GM19467 (cell line): ENCODE measurements around the gene SNRNP35.
"Not testable (repeated sequence)": the region's sequence is repeated elsewhere in the genome, so short reads cannot be mapped to it uniquely, and the experiment has no call there.

ENCODE experiments used
- ATAC-seq: cut with Tn5 transposase; IDR thresholded peaks from one replicate; pipeline ENCODE4 v1.9.1; 2021; ENCODE audit warnings: mild to moderate bottlenecking, moderate library complexity; ENCODE audit not compliant: unreplicated experiment

SNRNP35 gene

DNA sequence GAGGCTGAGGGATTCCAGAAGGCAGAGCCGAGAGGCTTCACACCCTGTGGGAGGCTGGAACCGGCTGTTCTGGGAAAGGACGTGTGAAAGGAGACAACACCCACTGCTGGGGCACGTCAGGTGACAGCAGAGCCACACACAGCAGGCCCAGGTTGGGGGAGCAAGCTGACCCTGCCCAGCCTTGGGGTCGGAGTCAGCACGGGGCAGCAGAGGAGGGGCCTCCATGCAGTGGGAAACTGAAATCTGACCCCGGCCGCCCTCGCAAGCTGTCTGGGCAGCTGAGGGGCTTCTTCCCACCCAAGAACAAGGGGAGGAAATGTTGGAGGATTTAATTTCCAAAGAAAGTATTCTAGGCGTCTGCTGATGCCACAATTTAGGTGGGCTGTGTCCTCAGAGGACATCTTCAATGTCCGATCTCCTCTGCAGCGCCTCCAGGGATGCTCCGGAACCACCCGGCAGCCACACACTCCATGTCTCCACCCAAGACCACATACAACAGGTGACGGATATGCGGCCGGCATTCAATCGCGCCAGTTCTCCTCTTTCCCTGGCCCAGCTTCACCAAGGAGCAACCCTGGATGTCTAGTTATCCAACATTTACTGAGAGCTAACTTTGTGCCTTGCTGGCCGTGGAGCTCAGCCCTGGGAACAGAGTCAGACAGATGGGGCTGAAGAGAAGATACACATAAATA, 30.7 kb downstream of the SNRNP35 start:
- no peak for ATAC-seq

GRCh38 chr12:123489580-123489979, 31.6 kb downstream of the SNRNP35 start:
- ATAC-seq, result no peak

- ATAC-seq, result no peak
These were observed 32.1 kb downstream of the SNRNP35 start for GRCh38 chr12:123490089-123490488.

DNA sequence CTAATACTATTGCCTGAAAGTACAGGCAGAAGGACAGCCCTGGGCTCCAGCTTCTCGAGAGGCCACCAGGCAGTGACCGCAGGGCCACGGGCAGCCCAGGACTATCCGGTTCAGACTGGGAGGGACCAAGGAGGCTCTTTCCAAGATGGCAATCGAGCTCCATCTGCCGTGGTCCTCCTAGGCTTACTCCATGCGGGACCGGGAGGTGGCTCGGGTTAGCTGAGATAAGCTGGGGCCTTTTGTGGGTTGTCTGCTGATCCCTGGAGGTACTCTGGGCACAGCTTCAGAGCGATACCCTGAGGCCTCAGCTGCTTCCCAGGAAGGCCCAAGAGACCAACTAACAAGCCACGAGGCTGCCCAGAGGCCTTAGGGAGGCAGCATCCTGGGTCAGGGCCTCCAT, 33.1 kb downstream of the SNRNP35 start:
- ATAC-seq, result no peak

GRCh38 chr12:123491481-123491880, 33.5 kb downstream of the SNRNP35 start:
- ATAC-seq, result no peak

DNA sequence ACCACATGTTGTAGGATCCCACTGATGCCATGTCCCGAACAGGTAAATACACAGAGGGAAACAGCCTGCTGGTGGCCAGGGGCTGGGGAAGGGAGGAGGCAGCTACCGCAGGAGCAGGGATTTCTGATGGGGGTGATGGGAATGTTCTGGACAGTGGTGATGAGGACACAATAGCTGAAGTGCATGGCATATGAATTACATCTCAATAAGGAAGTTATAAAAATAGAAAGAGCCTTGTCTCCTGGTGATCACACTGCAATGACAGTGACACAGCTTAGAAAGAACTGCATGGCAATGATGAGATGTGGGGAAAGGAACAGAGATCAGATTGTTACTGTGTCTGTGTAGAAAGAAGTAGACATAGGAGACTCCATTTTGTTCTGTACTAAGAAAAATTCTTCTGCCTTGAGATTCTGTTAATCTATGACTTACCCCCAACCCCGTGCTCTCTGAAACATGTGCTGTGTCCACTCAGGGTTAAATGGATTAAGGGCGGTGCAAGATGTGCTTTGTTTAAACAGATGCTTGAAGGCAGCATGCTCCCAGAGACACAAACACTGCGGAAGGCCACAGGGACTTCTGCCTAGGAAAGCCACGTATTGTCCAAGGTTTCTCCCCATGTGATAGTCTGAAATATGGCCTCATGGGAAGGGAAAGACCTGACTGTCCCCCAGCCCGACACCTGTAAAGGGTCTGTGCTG, 34.5 kb downstream of the SNRNP35 start:
- ATAC-seq, result not testable (repeated sequence)

GRCh38 chr12:123494124-123494851, 36.3 kb downstream of the SNRNP35 start:
- ATAC-seq, result no peak

GRCh38 chr12:123497065-123497464, 39.1 kb downstream of the SNRNP35 start:
- no peak for ATAC-seq

DNA sequence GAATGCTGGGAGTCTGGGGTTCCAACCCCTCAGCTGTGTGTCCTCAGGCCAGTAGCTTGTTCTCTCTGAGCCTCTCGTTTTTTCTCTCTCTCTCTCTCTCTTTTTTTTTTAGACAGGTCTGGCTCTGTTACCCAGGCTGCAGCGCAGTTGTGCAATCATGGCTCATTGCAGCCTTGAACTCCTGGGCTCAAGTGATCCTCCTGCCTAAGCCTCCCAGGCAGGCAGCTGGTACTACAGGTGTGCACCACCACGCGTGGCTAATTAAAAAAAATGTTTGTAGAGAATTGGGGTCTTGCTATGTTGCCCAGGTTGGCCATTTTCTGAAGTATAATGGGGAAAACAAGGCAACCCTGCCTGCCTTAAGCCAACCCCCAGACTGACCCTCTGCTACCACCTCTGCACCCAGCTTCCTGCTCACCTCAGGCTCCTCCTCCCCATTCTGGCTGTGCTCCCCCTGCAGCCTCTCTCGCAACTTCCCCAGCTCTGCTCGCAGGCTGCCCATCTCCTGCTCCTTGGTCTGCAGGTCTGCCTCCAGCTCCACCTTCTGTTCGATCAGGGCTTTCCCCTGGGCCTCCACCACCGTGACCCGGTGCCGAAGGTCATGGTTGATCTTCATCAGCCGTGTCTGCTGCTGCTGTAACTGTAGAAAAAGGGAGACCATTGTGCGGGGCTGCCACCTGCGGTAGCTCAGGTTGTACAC, 40.3 kb downstream of the SNRNP35 start:
- no peak for ATAC-seq

DNA sequence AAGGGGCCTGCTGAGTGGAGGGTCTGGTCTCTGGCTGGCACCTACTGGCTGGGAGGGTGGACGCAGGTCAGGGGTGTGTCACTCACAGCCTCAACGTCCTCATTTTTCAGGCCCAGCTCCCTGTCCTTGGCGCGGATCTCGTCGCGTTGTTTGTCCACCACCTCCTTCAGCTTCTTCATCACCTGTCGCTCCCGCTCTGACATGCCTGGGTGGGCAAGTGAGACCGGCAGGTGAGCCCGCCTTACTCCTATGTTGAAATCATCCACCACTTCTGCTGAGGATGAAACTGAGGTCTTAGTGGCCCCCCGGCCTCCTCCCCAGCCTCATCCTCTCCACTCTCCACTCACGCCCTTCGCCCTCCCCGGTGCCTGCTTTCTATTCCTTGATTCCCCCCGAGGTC, 41.4 kb downstream of the SNRNP35 start:
- no peak for ATAC-seq

GRCh38 chr12:123502163-123502704, 44.3 kb downstream of the SNRNP35 start:
- no peak for ATAC-seq

- ATAC-seq, result no peak
These were observed 48.3 kb downstream of the SNRNP35 start for GRCh38 chr12:123506059-123506842.

DNA sequence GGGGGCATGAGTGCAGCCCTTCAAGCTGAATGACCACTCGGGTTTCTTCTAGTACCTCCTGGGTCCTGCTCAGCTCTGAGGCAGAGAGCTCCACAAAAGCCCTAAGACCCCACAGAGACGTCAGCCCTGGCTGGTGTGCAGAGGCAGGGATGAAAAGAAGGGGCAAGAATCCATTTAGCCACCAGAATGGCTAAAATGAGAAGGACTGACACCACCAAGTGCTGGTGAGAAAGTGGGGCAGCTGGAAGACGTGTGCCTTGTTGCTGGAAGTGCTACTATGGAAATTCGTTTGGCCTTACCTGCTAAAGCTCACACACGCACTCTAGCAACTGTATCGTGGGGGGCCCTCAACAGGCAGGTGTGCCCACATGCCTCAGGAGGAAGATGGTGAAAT, 48.9 kb downstream of the SNRNP35 start:
- no peak for ATAC-seq

- no peak for ATAC-seq
These were observed 55.1 kb downstream of the SNRNP35 start for GRCh38 chr12:123512838-123513665.

- ATAC-seq, result no peak
These were observed 55.9 kb downstream of the SNRNP35 start for GRCh38 chr12:123513805-123514204.

DNA sequence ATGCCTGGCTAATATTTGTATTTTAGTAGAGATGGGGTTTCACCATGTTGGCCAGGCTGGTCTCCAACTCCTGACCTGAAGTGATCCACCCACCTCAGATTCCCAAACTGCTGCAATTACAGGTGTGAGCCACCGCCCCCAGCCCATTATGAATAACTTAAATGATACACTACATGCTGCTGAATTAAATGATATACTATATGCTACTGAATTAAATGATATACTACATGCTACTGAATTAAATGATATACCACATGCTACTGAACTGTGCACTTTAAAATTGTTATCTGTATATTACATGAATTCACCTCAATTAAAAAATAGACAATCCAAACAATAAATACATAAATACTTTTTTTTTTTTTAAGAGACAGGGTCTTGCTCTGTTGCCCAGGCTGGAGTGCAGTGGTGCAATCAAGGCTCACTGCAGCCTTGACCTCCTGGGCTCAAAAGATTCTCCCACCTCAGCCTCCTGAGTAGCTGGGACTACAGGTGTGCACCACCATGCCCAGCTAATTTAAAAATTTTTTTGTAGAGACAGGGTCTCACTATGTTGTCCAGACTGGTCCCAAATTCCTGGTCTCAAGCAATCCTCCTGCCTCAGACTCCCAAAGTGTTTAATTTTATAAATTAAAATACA, 56.8 kb downstream of the SNRNP35 start:
- ATAC-seq, result not testable (repeated sequence)

DNA sequence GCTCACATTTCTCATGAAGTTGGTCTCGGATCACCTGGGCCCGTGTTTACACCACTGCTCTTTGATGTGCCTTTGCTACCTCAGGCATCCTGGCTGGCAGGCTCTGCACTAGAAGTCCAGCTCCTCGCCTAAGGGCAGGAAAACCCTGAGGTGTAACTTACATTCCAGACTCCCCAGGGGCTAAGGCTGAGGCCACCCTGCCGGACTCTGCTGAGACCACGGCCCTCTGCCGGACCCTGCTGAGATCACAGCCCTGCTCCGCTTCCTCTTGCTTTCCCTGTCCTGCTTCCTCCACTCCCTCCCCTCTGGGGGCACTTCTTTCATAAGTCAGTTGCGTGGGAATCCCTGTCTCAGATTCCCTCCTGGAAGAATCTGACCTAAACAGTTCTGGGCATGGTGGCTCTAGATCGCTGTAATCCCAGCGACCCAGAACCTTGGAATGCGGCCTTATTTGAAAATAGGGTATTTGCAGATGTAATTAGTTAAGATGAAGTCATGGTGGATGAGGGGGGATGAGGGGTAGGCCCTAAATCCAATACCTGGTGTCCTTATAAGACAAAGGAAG, 58.4 kb downstream of the SNRNP35 start:
- ATAC-seq, result no peak
